Measurements from ENCODE around the gene HDAC7. TPM values are rescaled to one million over a fixed set of nuclear protein-coding genes. Genes with fewer than 3 reads are reported as not detected.

Gene HDAC7
- total and polyA plus RNA-seq, 8 donors = 17.9 to 48.1 (median 23.2) TPM

GRCh38 chr12:47747596-47748506 is 71.9 kb downstream of the HDAC7 start:
- no peak for TF ChIP-seq CTCF (IDR thresholded peaks at IDR 0.05)
- Histone ChIP-seq H3K4me1 (no peaks in the 10 kb centered on the region), H3K27ac (no peak overlapping the region), H3K27me3 (no peaks in the 10 kb centered on the region), H3K36me3 (no peaks in the 10 kb centered on the region), H3K4me3 (no peak overlapping the region), H3K9me3 (no peaks in the 10 kb centered on the region)
- no peak for DNase-seq
- 85 to 91% methylated on average over 14 of the region's 14 CpGs for WGBS, 2 donors
- intact Hi-C loops (cut with DNase I) = no loop called here
- no peak for ATAC-seq
- no peak for FAIRE-seq

DNA sequence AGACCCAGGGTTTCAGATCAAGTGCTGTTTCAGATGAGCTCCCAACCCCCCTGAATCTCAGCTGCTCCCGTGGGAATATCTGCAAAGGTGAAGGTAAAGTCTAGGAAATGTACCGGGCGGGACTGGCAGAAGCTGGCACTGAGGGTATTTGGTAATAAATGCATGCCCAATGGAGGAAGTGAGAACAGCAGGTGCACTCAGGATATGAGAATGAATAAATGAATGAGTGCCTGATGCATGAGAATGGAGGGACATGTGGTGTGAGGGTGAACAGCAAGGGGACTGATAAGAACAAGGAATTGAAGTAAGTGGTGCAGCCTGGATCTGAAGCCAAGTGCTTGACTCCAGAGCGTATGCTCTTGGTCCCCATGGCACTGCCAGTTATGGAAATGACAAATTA is 72.6 kb downstream of the HDAC7 start:
- Histone ChIP-seq H3K27me3 (no peaks in the 10 kb centered on the region), H3K36me3 (no peaks in the 10 kb centered on the region), H3K4me1 (no peaks in the 10 kb centered on the region), H3K27ac (no peak overlapping the region), H3K9me3 (no peaks in the 10 kb centered on the region), H3K4me3 (no peak overlapping the region)
- FAIRE-seq = no peak
- no peak for TF ChIP-seq CTCF (IDR thresholded peaks at IDR 0.05)
- no peak for DNase-seq
- intact Hi-C loops (cut with DNase I) = no loop called here
- WGBS, 2 donors = 71 to 74% methylated on average over 4 of the region's 4 CpGs
- no peak for ATAC-seq

DNA sequence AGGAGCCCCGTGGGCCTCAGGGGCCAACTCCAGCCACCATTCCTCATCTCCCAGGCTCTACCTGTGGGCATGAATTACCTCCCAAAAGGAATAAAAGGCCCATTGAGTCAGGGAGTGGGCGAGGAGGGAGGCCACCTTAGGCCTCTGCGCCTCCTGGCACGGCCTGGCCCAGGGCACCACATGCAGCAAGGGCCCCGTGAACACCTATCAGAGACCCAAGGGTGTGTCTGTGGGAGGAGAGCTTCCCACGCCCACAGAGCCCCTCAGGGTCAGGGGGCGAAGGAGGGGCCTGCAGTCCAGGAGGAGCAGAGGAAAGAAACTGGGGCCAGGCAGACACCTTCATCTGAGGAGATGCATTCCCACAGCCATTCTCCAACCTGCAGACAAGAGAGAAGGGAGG is 73.2 kb downstream of the HDAC7 start:
- FAIRE-seq (no peak), DNase-seq (peak in 1 of 6 donors; percentile 12), ATAC-seq (no peak)
- no peak overlapping the region for H3K4me3 ChIP-seq
- no peaks in the 10 kb centered on the region for H3K27me3 ChIP-seq
- no peak overlapping the region for H3K27ac ChIP-seq
- WGBS, 2 donors = 78 to 84% methylated on average over 7 of the region's 7 CpGs
- no peaks in the 10 kb centered on the region for H3K36me3 ChIP-seq
- intact Hi-C loops (cut with DNase I) = no loop called here
- no peaks in the 10 kb centered on the region for H3K9me3 ChIP-seq
- H3K4me1 ChIP-seq = peaks cover 0 to 2% (median 0%) of the 10 kb centered on the region in 3 donors
- TF ChIP-seq CTCF (IDR thresholded peaks at IDR 0.05) = no peak

GRCh38 chr12:47746073-47746472 is 73.6 kb downstream of the HDAC7 start:
- no peaks in the 10 kb centered on the region for H3K27me3 ChIP-seq
- no peak for ATAC-seq
- no peaks in the 10 kb centered on the region for H3K9me3 ChIP-seq
- intact Hi-C loops (cut with DNase I) = no loop called here
- H3K27ac ChIP-seq = no peak overlapping the region
- FAIRE-seq = no peak
- H3K4me1 ChIP-seq = peaks cover 0 to 3% (median 0%) of the 10 kb centered on the region in 3 donors
- no peaks in the 10 kb centered on the region for H3K36me3 ChIP-seq
- H3K4me3 ChIP-seq = no peak overlapping the region
- no peak for TF ChIP-seq CTCF (IDR thresholded peaks at IDR 0.05)
- WGBS, 2 donors = 76 to 88% methylated on average over 5 of the region's 5 CpGs
- DNase-seq = peak in 1 of 6 donors; percentile 4

- no peaks in the 10 kb centered on the region for H3K36me3 ChIP-seq
- no peak overlapping the region for H3K4me3 ChIP-seq
- no peak overlapping the region for H3K27ac ChIP-seq
- intact Hi-C loops (cut with DNase I) = no loop called here
- no peaks in the 10 kb centered on the region for H3K9me3 ChIP-seq
- H3K4me1 ChIP-seq = peaks cover 0 to 3% (median 0%) of the 10 kb centered on the region in 3 donors
- no peaks in the 10 kb centered on the region for H3K27me3 ChIP-seq
- DNase-seq (peak in 1 of 6 donors; percentile 20), ATAC-seq (no peak), FAIRE-seq (no peak)
- no peak for TF ChIP-seq CTCF (IDR thresholded peaks at IDR 0.05)
- 67 to 77% methylated on average over 16 of the region's 16 CpGs for WGBS, 2 donors
Observed at GRCh38 chr12:47745485-47746041, 74.1 kb downstream of the HDAC7 start.

Data from pancreas (tissue), 10 donors.